HG03457 (cell line): ENCODE measurements around the gene TSSC4.

ENCODE experiments used
- ATAC-seq: cut with Tn5 transposase; IDR thresholded peaks from one replicate; pipeline ENCODE4 v1.9.1; 2021; ENCODE audit warnings: moderate number of reproducible peaks; ENCODE audit not compliant: unreplicated experiment

Gene TSSC4

DNA sequence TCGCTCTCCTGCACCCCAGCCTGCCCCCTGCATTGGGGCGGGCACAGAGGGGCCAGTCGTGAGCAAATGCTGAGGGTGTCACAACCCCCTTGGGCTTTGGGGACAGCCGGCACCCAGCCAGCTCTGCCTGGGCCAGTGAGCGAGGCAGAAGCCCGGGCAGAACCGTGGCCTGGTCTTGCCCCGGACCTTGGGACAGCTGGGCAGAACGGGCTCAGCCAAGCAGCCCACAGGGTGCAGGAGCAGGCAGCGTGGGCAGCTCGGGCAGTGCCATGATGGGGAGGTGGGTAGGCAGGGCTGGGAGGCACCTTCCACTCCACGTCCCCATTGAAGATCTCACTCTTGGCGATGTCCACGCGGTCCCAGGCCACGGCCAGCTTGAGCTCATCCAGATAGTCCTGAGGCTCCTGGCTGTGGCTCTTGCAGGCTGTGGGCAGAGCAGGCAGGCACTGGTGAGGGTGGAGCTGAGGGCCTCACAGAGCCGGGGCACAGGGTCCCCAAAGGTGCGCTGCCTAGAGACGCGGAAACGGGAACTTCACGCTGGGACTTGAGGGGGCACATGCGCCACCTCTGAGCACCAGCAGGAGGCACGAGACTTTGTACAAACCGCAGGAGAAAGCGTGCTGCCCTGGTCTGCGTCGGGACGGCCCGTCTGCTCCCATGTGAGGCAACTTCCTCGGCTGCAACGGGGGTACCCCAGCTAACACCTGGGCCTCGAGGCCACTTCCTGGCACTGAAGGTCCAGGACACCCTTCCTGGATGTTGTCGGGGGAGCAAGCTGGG, 15.2 kb downstream of the TSSC4 start:
- no peak for ATAC-seq

DNA sequence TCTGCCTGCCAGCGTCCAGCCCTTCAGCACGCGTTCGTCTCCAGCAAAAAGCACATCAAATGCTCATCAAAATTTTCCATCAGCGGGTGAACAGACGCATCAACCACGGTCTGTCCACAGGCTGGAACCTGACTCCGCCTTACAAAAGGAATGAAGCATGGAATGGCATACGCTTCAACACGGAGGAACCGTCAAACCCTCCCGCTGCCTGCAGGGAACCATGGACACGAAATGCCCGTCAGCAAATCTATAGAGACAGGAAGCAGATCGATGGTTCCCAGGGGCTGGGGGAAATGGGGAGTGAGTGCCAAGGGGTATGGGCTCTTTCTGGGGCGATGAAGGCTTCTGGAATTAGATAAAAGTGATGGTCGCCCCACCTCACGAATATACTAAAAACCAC, 16.2 kb downstream of the TSSC4 start:
- no peak for ATAC-seq

DNA sequence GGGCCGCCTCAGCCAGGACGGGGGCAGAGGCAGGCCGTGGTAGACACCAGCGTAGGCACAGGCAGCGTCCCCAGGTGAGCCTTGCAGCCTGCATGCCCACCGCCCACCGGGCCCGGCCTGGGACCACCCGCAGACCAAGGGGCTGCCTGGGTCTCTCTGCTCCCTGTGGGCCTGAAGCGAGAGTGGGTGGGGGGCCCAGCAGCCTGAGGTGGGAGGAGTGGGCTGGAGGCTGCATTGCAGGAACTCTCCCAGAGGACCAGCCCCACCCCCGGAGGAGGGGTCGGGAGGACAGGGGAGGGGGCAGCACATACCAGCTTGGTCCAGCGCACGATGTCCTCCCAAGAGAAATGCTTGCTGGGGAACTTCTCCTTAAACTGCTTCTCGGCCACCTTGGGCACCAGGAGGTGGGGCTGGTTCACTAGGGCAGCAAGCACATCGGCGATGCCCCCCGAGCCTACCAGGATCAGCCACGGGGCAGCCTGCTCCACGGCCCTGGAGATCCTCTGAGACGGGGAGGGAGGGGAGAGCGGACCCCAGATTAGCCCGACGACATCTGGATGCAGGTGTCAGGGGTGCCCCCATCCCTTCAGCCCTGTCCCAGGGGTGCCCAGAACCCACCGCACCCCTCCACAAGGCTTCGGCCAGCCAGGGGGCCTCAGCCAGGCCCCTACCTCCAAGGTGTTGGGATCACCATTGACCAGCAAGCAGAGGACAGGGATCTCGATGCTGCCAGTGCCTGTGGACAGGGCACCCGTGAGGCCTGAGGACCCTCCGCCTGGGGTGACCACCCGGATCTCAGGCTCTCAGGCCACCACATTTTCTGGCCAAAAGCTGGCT, 17.5 kb downstream of the TSSC4 start:
- ATAC-seq = no peak

DNA sequence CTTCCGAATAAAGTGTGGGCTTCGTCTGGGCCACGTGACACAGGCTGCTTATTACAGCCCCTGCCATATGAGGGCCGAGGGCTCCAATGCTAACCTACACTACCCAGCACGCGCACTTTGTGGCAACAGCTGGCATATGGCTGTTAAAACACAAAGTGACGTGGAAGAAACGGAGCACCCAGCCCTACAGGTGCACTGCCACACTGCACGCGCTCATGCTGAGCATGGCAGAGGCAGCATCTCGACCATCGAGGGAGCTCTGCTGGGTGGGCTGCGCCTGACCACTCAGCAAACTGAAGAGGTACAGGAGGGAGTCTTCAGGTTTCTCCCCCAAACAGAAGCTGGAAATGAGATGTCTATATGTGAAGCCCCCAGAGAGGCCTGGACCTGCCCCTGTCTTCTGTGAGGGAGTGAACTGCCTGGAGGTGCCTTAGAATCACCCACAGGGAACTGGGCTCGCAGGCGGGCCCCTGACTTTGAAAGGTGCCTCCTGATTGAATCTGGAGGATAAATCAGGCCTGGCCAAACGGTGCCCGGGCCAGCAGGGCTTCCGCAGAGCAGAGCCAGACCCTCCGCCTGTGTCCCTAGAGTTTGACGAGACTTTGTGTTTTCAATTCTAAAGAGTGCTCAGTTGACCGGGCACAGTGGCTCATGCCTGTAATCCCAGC, 18.3 kb downstream of the TSSC4 start:
- no peak for ATAC-seq

DNA sequence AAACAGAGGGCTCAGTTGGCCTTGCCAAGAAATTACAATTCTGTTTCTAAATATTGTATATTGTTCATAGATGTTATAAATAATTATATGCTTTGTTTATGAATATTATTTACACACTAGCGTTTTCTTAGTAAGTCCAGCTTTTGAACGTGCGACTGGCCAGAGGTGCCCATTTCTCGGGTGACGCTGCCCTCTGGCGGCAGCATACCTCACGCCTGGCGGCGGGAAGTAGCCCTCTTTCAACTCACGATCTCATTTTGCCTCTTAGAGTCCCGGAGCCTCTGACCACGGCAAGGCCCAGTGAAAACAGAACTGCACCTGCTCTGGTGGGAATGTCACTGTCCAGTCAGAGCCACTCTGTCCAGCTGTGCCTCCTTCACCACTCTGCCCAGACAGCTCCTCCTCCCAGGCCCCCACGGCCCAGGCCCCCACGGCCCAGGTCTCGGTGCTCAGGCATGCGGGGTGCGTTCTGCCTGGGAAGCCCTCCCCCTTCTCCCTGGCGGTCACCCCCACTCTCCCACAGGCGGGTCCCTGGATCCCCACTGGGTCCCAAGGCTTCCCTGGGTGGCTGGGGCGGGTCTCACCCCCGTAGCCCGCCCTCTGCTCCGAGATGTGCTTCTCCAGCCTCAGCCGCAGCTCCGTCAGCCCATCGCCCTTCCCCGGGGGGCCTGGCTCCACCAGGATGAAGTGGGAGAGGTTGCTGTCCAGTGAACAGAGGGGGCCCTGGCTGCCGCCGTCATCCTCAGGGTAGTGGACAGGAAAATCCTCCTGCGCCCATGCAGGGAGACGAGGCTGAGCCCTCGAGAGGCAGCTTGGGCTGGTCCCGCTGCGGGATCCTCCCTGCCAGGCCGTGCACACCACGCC, 19.3 kb downstream of the TSSC4 start:
- no peak for ATAC-seq

DNA sequence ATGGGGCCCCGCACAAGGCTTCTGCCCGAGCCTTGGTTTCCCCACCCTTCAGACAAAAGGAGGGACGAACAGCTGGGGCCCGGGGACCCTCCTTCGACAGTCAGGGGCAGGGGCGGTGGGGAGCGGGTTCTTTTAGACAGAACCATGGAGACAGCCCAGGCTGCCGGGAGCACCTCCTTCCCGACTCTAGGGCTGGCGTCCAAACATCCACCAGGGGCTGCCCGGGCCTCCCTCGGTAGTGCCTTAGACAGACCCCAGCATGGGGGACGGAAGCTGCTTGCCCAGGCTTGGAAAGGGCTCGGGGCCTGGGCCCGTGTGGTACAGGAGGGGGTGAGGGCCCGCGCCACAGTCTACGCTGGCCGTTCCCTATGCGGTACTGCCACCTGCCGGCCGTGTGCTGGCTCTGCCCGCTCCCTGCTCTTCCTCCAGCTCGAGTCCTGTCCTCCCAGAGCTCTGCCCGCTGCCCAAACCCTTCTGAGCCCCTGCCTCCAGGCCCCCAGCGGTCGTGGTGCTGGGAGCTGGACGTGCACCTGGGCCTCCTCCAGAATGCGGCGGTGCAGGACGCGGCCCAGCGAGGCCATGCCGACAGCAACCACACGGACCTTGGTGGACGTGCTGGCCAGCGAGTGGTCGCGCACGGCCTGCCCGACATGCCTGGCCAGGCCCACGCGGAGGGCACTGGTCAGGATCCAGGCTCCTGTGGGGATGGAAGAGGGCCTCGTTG, 20.1 kb downstream of the TSSC4 start:
- no peak for ATAC-seq

DNA sequence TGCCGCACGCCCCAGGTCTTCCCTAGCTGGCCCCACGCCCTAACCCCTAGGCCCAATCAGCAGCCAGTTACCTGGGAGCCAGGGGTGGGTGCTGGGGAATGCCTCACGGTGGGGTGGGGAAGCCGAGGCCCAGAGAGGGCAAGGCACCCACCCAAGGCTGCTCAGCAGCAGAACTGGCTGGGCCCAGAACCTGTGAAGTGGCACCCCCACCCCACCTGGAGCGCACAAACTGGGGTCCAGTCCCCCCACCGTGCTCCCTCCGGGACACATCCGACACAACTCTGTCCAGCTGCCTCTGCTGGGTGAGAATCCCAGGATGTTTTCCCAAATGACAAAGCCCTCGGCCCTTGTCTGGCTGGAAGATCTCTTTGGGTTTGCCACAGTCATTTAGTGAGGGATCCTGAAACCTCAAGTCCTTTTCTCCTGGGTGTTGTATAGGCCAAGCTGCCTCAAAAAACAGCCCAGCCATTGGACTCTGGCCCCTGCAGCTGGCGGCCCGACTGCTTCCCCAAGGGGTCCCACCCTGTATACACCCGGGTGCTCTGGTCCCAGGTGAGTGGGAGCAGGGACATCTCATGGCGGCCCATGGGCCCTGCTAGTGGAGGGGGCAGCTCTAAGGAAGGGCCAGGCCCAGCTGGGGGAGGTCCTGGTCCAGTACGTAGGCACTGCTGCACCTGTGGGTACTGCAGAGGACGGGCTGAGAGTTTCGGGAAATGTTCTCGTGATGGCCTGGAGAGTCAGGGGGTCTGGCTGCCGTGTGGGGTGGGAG, 20.9 kb downstream of the TSSC4 start:
- ATAC-seq = no peak

DNA sequence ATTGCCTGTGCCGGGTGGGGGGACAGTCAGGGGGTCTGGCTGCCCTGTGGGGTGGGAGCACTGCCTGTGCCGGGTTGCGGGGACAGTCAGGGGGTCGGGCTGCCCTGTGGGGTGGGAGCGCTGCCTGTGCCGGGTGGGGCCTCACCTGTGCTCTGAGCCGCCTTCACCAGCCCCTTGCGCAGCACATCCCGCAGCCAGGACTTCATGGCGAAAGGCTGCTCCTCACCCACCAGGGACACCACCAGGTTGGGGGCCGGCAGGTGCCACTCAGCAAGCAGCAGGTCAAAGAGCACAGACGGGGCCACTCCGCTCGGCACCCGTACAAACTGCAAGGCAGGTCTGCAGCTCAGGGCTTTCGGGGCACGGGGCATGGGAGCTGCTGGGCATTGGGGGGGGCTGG, 21.4 kb downstream of the TSSC4 start:
- ATAC-seq = no peak

DNA sequence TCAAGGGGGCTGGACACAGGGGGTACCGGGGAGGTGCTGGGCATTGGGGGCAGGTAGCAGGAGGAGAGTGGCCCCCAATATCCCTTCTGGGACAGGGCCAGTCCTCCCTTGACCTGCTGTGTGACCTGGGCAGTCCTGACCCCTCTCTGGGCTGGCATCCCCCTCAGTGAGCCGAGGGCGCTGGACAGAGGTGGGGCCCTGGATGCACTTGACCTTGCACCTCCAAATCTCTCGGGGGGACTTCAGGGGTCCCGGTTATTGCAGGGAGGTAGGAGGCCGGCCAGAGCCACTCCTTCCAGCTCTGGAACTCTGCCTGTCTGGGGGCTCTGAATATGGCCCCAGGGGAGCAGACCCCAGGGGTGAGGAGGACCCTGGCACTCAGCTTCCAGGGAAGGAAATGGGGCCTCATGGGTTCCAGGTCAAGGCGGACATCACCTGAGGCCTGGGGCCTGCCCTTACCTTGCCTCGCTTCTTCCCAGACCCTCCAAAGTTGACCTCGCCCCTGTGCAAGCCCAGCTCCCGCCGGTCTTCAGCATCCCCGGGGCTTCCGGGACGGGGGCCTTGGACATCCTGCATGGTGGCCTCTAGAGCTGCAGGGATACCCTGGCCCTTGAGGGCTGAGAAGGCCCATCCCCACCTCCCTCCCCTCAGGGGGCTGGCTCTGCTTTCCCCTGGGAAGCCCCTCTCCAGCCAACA, 22.1 kb downstream of the TSSC4 start:
- ATAC-seq = no peak

DNA sequence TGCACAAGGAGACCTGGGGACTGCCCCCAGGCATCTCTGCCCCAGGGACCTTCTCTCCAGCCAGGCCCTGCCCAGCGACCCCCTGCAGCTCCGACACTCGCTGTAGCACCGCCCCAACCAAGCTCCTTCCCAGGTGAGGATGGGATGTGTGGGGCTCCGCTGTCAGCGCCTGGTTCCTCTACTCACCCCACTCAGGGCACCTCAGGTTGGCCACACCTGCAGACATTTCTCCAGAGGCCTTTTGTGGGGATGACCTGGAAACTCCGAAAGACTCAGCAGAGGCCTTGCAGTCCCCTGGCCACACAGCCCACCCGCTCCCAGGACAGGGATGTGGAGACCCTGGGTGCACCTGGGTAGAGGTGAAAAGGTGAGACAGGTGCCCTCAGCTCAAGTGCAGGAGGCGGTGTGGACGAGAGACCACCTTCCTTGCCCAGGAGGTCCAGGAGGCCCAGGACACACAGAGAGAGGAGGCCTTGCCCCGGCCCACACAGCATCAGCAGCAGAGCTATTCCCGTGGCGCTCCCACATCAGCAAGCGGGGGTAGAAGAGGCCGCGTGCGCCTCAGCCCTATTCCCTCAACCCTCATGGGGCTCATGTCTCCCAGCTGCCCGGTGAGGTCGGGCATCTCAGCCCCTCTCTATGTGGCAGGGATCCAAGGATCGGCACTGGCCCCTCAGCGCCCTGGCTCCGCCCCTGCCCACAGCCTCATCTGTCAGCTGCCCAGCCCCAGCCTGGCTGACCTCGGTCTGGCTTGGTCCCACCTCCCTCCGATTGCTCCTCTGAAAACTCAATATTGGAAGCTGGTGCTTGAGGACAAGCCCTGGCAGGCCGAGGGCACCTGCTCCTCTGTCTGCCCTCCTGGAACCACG, 22.8 kb downstream of the TSSC4 start:
- ATAC-seq = no peak

DNA sequence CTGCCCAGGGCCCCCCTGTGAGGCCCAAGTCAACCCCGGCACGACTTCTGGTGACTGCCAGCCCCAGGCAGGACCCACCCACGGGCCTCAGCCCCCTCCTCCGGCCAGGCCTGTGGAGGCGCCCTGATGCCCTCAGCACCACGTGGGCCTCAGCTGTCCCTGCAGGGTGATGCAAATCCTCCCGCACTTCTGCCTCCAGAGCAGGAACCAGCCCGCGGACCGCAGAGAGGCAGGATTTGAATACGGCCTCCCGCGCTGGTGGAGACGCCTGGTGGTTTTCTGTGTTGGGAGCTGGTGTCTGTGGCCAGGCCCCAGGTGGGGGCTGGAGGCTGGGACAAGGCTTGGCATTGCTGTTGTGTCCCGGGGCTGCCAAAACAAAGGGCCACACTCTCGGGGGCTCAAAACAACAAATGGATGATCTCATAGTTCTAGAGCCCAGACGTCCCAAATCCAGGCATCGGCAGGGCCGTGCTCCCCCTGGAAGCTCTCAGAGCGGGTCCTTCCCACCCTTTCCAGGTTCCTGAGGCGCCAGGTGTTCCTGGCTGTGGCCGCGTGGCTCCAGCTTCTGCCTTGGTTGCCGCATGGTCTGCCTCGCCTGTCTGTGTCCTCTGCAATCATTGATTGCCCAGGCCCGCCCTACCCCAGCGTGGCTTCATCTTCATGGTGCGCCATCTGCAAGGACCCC, 24.4 kb downstream of the TSSC4 start:
- ATAC-seq = no peak

DNA sequence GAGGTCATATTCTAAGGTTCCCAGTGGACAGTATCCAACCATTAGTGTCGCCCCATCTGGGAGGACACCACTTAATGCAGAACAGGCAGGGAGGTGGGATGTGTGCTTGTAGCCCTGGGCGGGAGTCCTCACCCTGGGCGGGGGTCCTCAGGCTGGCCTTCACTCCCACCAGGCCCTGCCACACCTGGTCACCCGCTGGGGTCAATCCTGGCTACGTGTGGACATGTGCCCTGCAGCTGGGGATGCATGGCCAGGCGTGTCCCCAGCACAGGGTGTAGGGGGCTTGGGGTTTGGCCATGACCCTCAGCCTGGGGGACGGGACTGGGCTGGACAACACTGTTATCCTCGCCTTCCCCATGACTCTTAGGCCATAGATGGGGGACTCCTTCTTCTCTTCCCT, 25.0 kb downstream of the TSSC4 start:
- ATAC-seq = no peak

DNA sequence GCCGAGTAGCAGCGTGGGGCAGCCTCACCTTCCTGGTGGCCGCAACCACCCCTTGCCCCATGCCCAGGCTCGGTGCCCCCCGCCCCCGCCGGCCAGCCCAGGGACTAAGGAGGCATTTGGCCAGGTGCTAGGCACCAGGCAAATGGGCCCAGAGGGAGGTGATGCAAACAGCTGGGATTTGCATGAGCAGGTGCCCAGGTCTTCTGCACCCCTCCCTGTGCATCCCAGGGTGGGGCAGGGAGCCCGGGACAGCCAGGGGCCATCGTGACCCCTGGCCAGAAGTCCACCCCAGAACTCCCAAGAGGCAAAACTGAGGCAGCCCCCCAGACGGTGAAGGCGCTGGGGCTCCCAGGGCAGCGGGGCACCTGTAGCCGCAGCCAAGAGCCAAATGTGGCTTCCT, 25.7 kb downstream of the TSSC4 start:
- ATAC-seq = no peak

DNA sequence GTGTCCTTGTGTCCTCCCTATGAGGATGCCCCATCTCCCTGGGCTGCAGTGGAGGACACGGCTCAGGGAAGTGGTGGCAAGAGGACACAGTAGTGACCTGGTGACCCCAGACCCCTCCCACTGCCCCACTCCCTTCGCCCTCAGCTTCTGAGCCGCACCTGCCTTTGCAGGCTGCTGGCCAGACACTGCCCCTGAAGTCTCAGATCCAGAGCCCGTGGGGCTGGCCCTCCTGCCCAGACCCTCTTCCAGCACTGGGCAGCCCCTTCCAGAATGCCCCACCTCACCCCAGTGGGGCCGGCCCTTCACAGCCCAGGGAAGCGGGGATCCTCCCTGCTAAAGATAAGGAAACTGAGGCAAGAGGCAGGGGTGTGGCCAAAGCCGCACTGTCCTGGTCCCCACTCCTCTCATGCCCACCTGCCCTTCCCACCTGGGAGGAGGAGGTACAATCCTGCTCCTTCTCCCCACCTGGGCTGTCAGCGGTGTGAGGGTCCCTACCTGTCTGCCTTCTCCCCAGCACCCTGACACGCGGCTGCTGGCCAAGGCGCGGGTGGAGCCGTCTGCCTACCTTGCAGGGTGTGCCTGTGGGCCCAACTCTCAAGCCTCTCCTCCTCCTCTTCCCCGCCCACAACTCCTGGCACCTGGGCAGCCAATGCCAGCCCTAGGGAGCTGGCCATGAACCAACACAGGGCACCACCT, 26.4 kb downstream of the TSSC4 start:
- ATAC-seq = no peak

DNA sequence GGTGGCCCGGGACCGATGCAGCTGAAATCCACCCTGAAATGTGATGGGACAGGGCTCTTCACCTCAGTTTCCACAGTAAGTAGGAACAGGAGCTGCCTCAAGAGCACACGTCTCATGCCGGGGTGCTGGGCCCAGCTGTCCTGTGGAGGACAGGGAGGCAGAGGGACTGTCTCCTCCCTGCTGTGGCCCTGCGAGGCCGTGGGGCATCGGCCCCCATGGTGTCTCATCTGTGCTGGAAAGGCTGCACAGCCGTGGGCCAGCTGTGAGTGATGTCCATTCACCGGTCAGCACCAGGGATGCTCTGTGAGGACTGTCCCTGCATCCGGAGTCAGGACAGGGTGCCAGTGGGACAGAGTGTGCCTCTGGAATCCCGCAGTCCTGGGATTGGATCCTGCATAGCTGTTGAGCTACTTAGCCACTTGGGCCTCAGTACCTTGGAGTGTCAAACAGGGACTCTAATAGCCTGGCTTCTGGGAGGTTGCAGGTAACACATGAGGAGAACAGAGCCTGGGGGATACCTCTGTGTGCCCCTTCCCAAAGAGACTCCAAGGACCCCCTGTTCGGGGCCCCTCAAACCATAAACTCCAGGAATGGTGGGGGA, 27.3 kb downstream of the TSSC4 start:
- no peak for ATAC-seq

DNA sequence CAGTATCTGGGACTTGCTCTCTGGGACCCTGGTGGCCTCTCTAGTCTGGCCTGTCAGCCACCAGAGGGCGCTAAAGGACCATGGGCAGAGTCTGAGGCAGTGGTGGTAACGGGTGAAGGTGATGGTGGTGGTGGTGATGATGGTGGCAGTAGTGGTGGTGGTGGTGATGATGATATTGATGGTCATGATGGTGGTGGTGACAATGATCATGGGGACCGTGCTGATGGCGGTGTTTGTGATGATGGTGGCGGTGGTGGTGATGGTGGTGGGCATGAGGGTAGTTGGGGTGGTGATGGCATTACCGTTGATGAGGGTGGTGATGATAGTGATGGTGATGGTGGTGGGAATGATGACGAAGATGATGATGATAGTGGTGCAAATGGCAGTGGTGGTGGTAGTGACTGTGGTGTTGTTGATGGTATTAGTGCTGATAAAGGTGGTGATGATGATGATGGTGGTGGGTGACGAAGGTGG, 27.8 kb downstream of the TSSC4 start:
- no peak for ATAC-seq
